HG02763 (cell line): ENCODE data around the gene PER3.
"Not testable (repeated sequence)": the region's sequence is repeated elsewhere in the genome, so short reads cannot be mapped to it uniquely, and the experiment has no call there.

Source experiments
- ATAC-seq: cut with Tn5 transposase; IDR thresholded peaks from one replicate; pipeline ENCODE4 v1.9.1; 2021; ENCODE audit warnings: mild to moderate bottlenecking, moderate library complexity; ENCODE audit not compliant: unreplicated experiment

The PER3 gene

DNA sequence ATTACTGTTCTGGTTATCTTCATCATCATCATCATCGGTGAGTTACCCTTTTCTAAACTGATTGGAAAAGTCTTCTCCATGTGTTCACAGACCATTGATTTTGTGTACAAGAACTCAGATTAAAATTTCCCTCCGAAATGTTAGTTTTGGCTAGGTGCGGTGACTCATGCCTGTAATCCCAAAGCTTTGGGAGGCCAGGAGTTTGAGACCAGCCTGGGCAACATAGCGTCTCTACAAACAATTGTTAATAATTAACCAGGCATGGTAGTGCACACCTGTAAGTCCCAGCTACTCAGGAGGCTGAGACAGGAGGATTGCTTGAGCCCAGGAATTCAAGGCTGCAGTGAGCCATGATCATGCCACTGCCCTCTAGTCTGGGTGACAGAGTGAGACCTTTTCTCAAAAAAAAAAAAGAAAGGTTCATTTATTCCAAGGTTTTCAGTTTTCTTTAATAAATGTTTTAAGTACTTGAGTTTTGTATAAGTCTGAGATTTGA lies 5.9 kb upstream of the PER3 start:
- ATAC-seq, result no peak

DNA sequence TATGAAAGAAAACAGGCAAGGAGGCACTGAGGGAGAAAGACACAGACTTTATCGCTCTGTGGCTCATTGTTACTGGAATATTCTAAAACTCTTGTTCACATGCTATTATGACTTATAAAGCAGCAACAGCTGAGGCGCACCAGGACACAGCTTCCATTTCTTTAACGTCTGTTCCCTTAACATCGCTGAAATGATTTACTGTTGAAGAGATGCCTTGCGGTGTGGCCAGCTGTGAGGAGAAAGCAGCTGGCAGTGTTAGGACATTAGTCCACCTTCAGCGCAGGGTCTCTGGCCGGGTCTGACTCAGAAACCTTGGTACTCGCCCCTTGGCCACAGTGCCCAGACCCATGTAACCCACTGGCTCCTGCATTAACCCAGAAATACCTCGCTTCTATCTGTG lies 3.1 kb upstream of the PER3 start:
- no peak for ATAC-seq

DNA sequence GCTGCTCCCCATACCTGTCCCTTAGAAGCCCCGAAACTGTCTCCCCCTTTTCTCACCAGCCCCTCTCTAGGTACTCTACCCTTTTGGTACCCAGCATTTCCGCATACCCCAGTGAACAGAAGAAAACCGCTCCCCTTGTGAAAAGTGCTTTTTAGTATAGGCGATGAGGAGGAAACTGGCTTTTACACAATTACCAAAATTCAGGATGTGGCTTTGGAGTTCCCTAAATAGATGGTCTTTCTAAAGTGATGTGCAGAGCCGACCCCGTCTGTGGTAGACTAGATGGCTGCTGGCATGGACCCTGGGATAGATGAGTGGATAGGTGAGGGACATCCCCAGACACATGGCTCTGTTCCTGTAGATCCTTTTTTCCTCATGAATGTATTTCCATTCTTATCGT lies 2.6 kb upstream of the PER3 start:
- no peak for ATAC-seq

DNA sequence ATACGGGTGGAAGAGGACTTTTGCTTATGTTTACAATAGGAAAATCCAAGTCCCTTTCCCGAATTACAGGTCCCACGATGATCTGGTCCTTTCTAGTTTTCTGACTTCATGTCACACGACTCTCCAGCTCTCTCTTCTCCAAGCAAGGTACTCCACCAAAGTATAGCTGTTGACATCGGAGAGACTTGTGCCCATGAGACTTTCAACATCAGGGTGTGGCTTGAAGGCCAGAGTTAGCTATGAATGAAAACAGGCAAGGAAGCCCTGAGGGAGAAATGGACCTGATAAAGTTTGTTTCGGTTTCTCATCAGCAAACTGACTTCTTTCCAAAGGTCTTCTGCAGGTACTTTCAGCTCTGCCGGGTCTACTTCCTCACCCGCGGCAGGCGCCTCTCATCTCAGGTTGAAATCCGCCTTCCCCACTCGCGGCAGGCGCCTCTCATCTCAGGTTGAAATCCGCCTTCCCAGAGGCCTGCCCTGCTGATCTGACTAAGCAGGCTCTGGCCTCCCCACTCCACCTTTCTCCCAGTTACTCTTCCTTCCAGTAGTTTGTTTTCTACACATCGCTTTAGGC lies 2.1 kb upstream of the PER3 start:
- no peak for ATAC-seq

DNA sequence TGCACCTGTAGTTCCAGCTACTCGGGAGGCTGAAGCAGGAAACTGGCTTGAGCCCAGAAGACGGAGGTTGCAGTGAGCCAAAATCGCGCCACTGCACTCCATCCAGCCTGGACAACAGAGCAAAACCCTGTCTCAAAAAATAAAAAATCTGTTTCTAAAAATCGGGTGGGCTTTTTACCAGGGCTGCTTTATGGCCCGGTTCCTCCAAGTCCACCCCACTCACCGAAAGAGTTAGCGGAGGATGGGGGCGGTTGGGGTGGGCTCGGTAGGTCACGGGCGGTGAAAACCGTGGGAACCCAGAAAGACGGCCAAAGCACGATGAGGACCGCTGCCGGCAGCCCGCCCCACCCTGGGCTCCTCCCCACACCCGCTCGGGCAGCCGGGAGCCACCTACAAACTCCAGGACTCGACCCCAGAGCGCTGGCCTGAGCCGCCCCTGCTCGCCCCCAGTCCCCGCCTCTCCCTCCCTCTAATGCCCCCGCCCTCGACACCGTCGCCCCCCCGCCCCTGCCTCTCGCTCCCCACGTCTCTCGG lies 846 bp upstream of the PER3 start:
- no peak for ATAC-seq

DNA sequence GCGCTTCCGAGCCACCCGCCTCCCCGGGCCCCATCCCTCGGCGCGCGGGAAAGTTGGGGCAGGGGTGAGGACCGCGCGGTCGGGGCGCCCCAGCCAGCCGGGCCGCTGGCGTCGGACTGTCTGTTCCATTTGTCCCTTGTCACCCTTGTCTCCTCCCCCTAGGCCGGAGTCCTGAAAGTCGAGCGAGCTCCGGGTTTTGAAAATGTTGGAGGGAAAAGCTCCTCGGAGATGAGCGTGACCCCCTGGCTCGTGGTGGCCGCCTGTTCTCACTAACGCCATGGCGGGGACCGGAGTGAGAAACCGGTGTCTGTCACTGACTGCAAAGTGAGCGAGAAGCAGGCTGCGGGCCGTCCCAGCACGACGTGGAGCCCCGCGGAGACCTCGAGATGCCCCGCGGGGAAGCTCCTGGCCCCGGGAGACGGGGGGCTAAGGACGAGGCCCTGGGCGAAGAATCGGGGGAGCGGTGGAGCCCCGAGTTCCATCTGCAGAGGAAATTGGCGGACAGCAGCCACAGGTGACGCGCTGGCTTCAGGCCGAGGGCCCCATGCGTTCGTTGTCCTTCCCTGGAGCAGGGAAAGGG lies 491 bp downstream of the PER3 start:
- no peak for ATAC-seq

DNA sequence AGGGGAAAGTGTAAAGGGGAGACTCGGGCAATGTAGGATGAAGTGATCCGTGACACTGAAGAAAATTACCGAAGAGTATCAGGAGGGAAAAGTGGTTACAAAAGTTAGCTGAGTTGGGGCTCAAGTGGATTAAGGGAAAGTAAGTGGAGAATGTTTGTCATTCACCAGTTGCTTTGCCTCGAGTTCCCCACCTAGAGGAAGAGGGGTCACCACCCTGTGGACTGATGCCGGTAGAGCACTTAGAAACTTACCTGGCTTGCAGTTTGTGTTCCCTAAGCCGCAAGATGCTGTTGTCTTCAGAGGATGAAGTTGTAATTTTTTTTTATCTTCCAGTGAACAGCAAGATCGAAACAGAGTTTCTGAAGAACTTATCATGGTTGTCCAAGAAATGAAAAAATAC lies 1.0 kb downstream of the PER3 start:
- ATAC-seq, result no peak

DNA sequence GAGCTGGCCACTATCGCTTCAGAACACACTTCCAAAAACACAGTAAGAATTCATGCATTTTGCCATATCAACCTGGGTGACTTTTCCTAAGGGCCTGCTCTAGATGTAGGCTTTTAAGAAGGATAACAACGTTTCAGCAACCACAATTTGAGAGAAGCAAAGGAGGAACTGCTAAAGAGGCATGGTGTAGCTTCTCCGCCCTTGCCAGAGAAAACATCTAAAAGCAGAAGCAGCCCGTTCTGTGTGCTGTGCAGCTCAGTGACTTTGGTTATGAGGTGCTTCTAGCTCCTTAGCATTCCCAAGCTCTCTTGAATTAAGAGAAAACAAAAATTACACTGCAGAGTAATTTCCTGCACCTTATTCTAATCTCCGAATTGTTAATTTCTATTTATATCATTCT lies 2.7 kb downstream of the PER3 start:
- no peak for ATAC-seq

DNA sequence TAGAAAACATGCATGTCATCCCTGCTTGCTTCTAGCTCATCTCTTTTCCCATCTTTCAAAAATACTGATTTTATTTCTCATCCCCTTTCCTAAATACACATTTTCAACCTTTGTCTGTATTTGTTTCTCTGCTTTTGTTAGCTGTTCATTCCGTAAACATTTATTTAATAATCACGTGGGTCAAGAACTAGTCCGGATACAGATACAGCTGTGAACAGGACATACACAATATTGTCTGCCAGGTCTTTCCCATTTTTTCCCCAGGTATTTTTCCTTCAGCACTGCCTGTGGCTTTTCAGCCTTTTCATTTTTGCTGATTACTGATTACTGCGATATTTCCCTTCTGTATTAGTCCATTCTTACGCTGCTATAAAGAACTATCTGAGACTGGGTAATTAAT lies 5.7 kb downstream of the PER3 start:
- no peak for ATAC-seq

DNA sequence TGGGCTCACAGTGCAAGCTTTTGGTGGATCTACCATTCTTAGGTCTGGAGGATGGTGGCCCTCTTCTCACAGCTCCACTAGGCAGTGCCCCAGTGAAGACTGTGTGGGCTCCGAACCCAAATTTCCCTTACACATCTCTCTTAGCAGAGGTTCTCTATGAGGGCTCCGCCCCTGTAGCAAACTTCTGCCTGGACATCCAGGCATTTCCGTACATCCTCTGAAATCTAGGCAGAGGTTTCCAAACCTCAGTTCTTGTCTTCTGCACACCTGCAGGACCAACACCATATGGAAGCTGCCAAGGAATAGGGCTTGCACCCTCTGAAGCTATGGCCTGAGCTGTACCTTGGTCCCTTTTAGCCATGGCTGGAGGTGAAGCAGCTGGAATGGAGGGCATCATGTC lies 6.9 kb downstream of the PER3 start:
- not testable (repeated sequence) for ATAC-seq

DNA sequence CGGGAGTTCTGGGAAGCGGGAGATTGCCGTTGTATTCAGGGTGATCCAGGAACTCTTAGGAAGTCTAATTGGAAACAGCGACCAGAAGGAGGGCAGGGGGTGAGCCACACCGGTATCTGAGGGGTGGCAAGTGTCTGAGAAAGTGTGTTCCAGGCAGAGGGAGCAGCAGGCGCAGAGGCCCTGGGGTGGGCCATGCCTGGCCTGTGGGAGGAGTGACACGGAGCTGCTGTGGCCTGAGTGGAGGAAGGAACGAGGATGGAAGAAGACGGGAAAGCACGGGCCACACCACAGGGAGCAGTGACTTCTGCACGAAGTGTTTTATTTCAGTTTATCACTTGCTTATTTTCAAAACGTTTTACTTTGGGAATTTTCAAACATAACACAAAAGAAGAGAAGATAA lies 11.3 kb downstream of the PER3 start:
- ATAC-seq, result no peak

DNA sequence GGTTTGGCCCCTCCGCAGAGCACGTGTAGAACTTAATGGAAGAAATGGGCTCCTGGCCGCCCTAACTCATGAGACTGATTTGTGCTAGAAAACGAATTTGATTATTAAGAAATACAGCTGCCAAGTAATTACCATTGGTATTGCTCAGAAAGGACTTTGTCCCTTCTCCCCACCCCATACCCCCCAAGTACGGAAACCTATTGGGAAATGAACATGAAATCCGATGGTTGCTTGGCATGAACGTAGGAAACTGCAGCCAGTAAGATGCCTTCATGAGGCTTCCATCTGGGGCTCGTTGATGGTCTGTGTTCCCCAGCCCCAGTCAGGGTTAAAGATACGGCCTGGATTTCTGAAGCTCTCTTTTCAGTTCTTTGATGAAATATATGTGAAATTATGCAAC lies 21.4 kb downstream of the PER3 start:
- no peak for ATAC-seq

DNA sequence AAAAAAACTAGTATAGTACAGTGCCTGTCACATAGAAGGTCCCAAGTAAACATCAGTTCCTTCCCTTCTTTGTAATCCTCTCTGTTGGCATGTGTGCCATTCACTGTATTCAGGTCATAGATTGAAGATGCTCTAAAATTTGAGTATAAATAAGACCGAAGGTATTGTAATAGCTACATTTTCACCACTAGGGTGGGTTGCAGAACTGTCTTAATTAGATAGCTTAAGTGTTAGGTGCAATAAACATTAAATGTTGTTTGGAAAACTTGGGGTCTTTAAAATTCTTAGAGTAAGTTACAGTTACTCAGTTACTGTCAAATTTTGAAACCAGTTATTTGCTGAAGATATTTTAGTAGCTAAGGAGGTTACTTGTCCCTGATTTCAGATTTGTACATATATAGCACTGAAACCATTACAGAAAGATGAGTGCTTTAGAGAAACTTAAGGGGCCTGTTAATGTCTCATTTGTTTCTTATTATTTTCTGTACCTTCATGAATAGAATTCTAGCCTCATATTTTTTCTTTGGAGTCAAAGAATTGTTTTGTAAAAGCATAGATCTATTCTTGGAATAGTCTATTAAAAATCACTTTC lies 24.3 kb downstream of the PER3 start:
- ATAC-seq, result no peak

DNA sequence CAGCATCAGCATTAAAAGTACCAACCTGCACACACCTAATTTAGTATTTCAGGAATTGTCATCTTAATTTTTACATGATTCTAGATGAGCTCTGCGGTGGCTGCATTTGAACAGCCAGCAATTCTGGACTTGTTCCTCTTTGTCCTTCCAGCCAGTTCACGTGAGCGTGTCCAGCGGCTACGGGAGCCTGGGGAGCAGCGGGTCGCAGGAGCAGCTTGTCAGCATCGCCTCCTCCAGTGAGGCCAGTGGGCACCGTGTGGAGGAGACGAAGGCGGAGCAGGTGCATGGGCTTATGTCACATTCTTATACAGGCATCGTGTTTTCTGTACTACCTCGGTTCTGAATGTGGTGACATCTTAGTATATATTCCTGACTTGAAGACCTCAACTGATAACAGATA lies 25.7 kb downstream of the PER3 start:
- ATAC-seq, result no peak

DNA sequence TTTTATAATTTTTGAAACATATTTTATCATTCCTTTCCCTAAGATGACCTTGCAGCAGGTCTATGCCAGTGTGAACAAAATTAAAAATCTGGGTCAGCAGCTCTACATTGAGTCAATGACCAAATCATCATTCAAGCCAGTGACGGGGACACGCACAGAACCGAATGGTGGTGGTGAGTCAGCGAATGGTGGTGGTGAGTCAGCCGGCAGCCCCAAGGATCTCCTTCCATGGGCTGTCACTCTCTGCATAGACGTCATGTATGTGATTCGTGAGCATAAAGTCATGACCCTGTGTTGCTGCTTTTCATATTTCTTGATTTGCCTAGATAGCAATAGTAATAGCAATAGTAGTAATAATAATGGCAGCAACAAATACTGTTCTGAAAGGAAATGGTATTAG lies 26.3 kb downstream of the PER3 start:
- ATAC-seq, result no peak

DNA sequence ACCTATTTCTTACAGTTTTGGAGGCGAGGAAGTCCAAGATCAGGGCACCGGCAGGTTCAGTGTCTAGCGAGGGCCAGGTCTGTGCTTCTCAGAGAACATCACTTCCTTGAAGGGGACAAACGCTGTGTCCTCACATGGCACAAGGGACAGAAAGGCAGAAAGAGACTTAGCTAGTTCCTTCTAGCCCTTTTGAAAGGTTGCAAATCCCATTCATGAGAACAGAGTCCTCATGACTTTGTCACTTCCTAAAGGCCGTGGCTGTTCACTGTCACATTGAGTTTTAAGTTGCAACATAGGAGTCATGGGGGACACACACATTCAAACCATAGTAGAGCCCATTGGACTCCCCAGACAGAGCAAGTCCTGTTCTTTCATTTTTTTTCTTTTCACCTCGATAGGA lies 27.4 kb downstream of the PER3 start:
- ATAC-seq, result no peak

DNA sequence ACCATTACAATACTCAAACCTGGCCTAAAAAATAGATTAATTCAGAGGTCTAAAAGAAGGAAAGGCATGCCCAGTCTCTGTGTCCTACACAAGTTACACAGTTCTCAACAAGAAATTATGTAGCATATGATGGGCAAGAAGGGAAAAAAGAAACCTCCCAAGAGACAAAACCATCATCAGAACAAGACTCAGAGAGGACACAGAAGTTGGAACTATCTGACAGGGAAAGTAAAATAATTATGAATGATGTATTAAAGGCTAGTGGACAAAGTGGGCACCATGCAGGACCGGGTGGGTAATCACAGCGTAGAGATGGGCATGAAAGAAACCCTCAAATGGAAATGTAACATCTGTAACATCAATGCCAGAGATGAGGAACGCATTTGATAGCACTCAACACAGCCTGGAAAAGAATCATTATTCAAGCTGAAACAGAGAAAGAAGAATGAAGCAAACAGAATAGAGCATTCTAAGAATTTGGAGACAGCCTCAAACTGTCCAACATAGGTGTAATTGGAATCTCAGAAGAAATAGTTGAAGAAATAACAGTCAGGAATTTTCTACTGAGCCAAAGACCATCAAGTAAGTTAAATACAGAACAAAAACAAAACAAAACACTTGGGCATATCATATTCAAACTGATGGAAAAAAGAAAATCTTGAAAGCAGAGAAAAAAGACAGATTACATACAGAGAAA lies 29.7 kb downstream of the PER3 start:
- ATAC-seq, result no peak

DNA sequence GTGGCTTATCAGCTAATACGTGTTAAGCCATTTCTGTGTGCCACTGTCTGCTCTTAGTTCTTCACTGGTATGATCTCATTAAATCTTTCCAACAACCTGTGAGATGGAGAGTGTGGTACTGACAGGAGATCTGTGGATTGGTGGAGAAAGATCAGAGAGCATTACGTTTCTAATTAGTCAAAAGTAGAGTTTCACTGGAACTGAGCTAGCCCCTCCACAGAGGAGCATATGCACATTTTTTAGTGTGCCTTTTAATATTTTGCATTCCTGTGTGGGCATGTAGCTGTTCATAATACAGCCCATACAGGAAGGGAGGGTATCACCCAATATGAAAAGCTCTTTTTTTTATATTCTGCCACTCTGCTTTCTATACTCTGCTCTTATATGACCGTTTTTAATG lies 37.2 kb downstream of the PER3 start:
- no peak for ATAC-seq

DNA sequence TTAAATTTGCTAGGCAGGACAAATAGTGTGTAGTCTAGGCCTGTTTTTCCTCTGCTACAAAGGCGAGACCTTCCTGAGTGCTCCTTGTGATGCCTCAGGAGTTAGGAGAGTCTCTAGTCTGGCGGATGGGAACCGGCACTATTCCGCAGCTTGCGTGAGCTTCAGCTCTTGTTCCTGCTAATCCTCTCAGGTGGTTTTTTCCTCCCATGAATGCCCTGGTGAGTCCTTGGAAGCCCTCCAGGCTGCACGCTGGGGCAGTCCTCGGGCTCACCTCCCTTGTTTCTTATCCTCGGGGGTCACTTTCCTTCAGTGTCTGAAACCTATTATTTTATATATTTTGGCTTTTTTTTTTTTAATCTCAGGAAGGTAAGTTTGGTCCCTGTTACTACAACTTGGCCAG lies 40.6 kb downstream of the PER3 start:
- ATAC-seq, result no peak

DNA sequence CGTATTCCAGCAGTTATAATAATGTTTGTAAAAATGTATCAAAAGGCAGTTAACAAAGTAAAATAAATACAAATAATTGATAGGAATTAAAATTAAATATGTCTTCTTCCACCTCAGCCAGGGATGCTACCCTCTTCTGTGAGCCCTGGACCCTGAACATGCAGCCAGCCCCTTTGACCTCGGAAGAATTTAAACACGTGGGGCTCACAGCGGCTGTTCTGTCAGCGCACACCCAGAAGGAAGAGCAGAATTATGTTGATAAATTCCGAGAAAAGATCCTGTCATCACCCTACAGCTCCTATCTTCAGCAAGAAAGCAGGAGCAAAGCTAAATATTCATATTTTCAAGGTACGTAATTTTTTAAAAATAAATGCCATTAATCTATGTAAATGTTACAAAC lies 42.3 kb downstream of the PER3 start:
- ATAC-seq, result no peak

DNA sequence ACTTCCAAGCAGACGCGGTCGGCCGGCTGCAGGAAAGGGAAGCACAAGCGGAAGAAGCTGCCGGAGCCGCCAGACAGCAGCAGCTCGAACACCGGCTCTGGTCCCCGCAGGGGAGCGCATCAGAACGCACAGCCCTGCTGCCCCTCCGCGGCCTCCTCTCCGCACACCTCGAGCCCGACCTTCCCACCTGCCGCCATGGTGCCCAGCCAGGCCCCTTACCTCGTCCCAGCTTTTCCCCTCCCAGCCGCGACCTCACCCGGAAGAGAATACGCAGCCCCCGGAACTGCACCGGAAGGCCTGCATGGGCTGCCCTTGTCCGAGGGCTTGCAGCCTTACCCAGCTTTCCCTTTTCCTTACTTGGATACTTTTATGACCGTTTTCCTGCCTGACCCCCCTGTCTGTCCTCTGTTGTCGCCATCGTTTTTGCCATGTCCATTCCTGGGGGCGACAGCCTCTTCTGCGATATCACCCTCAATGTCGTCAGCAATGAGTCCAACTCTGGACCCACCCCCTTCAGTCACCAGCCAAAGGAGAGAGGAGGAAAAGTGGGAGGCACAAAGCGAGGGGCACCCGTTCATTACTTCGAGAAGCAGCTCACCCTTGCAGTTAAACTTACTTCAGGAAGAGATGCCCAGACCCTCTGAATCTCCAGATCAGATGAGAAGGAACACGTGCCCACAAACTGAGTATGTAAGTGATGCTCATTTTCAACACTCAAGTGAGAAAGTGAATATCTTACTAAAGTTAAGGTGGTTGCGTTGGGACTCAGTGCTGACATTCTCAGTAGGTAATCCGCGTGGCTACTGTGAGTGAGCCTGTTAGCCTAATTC lies 43.2 kb downstream of the PER3 start:
- ATAC-seq, result no peak
